Mononuclear cell (primary cell): Measurements from ENCODE around the gene THNSL1. TPM values are rescaled to one million over a fixed set of nuclear protein-coding genes. Genes with fewer than 3 reads are reported as not detected.
"Not testable (repeated sequence)": the region's sequence is repeated elsewhere in the genome, so short reads cannot be mapped to it uniquely, and the experiment has no call there.

Source experiments
- H3K27me3 ChIP-seq: 2 replicates; pipeline ENCODE4 v1.6.0; 2011; ENCODE audit warnings: low read length, control low read depth; ENCODE audit not compliant: insufficient read depth
- H3K4me1 ChIP-seq: 2 replicates; pipeline ENCODE4 v1.5.1; 2011; ENCODE audit warnings: mild to moderate bottlenecking, low read length, control low read depth; ENCODE audit not compliant: insufficient read depth
- H3K4me3 ChIP-seq: 2 replicates; pipeline ENCODE4 v1.5.1; 2011; ENCODE audit warnings: mild to moderate bottlenecking, low read length, moderate library complexity
- H3K9me3 ChIP-seq: 2 replicates; pipeline ENCODE4 v1.5.1; 2011; ENCODE audit warnings: low read depth, mild to moderate bottlenecking, control low read depth, low read length
- total RNA-seq: library from RNA; depleted of rRNA; stranded (reverse); fragments of >200 nt; gene quantifications from one replicate; pipeline ENCODE4 v1.2.3, GENCODE V29; 2012

The THNSL1 gene, protein sequence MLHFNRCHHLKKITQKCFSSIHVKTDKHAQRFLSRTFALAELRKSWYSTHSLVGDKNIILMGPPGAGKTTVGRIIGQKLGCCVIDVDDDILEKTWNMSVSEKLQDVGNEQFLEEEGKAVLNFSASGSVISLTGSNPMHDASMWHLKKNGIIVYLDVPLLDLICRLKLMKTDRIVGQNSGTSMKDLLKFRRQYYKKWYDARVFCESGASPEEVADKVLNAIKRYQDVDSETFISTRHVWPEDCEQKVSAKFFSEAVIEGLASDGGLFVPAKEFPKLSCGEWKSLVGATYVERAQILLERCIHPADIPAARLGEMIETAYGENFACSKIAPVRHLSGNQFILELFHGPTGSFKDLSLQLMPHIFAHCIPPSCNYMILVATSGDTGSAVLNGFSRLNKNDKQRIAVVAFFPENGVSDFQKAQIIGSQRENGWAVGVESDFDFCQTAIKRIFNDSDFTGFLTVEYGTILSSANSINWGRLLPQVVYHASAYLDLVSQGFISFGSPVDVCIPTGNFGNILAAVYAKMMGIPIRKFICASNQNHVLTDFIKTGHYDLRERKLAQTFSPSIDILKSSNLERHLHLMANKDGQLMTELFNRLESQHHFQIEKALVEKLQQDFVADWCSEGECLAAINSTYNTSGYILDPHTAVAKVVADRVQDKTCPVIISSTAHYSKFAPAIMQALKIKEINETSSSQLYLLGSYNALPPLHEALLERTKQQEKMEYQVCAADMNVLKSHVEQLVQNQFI
- total RNA-seq = 0.31 TPM

DNA sequence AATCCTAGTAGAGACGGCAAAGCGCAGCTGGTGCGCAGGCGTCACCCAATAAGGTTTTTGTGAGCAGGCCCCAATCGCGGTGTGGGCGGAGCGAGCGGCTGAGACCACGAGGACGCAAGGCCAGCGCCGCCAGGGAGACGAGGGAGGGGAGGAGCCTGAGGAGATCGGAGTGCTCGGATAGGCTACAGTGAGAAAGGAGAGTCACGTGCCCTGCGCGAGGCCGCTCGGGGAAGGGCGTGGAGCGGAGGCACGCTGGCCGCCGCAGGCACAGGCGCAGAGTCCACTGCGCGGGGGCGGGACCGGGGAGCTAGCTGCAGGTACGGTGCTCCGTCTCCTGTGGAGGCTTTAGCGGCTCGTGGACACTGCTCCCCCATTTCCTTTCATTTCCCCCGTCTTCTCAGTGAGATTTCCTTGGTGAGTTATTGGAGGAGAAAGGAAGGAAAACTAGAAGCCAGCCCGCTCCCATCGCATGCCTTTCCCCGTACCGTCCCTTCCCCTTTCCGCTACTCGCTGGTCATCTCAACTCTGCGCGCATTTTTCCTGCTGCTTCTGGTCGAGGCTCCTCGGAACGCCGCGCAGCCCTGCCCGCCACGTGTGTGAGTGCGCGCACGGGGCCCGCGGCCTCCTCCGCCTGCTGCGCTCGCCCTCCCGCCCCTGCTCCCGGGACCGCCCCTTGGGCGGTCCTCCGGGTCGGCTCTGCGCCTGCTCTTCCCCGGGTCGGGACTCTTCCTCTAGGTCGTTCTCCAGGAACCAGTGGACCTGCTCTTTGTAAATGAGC lies at the start of gene THNSL1:
Gene THNSL1 (plus strand): TSS at position 237 of the 778 bp plus-strand sequence. CDS start 6,612 bp downstream, outside the sequence.
- H3K4me3 ChIP-seq = peak within 1 kb of the TSS; percentile 63
- peaks cover 17% of the 10 kb centered on the region for H3K4me1 ChIP-seq

DNA sequence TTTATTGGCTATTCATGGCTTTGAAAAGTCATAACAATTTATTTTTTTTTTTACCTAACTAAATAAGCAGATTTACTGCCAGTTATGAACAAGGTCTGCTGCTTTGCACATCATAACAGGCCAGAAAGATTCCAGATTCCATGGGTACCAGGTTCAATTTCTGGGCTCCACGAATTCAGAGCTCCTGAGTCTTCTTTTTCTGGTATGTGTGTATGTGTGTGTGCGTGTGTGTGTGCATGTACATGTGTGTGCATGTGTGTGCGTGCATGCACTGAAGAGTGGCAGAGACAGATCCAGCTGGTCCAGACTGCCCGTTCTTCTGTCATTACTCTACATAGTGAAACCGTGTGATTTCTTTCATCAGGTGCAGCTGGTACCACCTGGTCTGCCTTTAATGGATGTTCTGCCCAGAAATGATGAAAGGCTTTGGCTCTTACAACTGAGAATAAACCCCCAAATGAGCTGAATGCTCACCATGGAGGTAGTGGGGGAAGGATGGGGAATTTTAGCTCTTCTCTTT lies 49.4 kb upstream of the THNSL1 start:
- no peaks in the 10 kb centered on the region for H3K9me3 ChIP-seq
- no peak overlapping the region for H3K4me3 ChIP-seq
- no peaks in the 10 kb centered on the region for H3K27me3 ChIP-seq
- no peaks in the 10 kb centered on the region for H3K4me1 ChIP-seq

More for the DNA sequence above, at the start of gene THNSL1:
- no peaks in the 10 kb centered on the region for H3K9me3 ChIP-seq
- no peaks in the 10 kb centered on the region for H3K27me3 ChIP-seq

DNA sequence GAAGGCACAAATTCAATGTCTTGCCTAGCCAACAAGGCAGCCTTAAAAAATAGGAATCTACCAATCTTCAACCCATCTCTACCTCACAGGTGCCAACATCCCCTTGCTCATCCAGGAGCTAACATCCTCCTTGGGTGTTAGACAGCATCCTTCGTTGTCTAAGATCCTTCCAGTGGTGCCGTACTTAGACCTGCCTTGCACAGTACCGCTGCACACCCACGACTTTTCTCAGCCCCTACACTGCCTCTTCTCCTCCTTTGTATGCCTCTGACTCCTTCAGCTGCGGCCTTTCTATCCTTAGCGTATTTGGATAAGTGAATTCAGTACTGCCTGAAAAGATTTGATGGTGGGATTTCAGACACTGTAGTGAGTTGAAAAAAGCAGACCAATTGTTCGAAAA lies 48.1 kb upstream of the THNSL1 start:
- Histone ChIP-seq H3K4me3 (no peak overlapping the region), H3K9me3 (no peaks in the 10 kb centered on the region), H3K27me3 (no peaks in the 10 kb centered on the region), H3K4me1 (no peaks in the 10 kb centered on the region)

DNA sequence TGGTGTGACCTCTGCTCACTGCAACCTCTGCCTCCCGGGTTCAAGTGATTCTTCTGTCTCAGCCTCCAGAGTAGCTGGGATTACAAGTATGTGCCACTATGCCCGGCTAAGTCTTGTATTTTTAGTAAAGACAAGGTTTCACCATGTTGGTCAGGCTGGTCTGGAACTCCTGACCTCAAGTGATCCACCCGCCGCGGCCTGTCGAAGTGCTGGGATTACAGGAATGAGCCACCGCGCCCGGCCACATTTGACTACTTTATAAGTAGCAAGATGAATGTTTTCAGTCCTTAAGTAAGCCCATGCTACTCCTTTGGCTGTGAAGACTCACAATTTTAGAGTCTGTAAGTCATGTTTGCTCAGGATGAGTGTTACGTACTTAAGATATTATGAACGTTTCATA lies 47.5 kb upstream of the THNSL1 start:
- H3K9me3 ChIP-seq, H3K4me1 ChIP-seq: not testable (repeated sequence)

DNA sequence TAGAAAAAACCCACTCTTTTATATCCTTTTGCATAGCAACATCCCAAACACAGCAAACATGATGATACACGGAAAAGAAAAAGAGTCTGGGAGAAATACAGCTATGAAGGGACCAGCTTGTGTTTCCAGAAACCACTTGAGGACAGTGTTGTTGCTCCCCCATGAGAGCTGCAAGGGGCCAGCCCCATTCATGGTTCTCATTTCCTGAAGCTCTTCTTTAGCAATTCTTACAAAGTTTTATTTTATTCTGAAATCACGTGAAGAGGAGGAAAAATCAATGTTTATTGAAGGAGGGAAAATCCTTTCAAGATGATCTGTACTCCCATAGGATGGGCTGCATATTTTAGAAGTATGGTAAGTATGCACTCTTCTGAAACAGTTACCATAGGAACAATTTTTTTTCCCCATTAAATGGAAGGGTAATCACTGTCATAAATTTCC lies 46.6 kb upstream of the THNSL1 start:
- H3K9me3 ChIP-seq = no peaks in the 10 kb centered on the region

More for the DNA sequence above, 47.5 kb upstream of the THNSL1 start:
- H3K27me3 ChIP-seq, H3K4me3 ChIP-seq: not testable (repeated sequence)

DNA sequence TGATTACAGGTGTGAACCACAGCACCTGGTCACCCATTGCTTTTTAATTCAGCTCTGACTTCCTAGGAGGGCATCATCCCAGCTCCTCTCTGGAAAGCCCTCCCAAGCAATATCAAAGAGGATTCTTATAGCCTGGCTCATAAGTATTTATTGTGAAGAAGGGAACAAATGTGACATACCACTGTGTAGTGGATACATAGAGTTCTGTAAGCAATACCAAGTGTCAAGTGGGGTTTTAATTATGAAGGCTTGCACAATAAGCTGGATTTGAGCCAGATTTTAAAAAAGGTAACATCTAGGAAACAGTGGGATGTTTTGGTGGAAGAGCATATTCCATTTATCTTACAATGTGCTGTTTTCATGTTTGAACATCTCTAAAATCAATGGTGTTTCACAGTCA lies 45.0 kb upstream of the THNSL1 start:
- Histone ChIP-seq H3K27me3 (no peaks in the 10 kb centered on the region), H3K4me3 (no peak overlapping the region), H3K4me1 (no peaks in the 10 kb centered on the region), H3K9me3 (no peaks in the 10 kb centered on the region)

More for the DNA sequence above, 46.6 kb upstream of the THNSL1 start:
- Histone ChIP-seq H3K27me3 (no peaks in the 10 kb centered on the region), H3K4me1 (no peaks in the 10 kb centered on the region), H3K4me3 (no peak overlapping the region)

DNA sequence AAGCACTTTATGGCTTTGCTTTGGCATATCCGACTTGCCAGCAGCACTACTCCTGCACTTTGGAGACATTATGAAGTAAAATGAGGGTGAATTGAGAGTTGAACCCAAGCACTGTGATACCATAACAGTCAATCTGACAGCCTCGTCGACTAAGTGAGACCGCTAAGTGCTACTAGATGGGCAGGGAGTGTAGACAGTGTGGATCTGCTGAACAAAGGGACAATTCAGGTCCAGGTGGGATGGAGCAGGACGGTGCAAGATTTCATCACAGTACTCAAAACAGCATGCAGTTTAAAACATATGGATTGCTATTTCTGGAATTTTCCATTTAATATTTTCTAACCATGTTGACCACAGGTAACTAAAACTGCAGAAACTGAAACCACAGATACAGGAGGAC lies 43.2 kb upstream of the THNSL1 start:
- Histone ChIP-seq H3K4me1 (no peaks in the 10 kb centered on the region), H3K4me3 (no peak overlapping the region), H3K9me3 (no peaks in the 10 kb centered on the region), H3K27me3 (no peaks in the 10 kb centered on the region)

DNA sequence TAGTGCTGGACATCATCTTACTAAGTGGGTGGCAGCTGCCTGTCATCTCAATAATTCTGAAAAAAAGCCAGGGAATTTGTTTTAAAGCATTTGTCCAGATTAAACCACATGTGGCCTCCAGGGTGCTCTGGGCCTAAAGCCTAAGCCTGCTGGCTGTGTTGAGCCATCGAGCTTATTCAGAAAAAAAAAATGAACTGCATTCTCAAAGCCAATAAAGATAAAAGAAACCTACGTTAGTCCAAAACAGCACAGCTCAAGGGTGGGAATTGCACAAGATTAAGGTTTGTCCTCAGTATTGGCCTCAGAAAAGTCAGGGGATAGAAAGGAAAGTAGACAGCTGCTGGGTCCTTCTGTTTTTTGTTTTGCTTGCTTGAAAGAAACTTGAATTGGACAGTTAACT lies 41.4 kb upstream of the THNSL1 start:
- Histone ChIP-seq H3K4me1 (no peaks in the 10 kb centered on the region), H3K4me3 (no peak overlapping the region), H3K9me3 (no peaks in the 10 kb centered on the region), H3K27me3 (no peaks in the 10 kb centered on the region)

DNA sequence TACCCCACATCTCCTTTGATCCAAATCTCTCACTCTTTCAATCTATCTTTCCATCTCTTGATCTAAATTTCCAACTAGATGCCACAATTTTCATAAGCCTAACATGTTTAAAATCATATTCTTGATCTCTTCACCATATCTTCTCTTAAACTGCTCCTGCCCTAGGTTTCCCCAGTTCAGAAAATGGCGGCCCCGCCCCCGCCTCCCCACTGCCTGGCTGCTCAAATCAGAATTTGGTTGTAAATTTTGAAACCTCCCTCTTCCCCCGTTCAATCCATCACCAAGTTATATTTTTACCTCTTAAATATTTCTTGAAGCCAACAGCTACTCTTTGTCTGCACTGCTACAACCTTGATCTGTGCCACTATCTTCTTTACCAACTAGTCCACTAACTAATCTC lies 36.7 kb upstream of the THNSL1 start:
- Histone ChIP-seq H3K27me3 (no peaks in the 10 kb centered on the region), H3K4me3 (no peak overlapping the region), H3K4me1 (no peaks in the 10 kb centered on the region), H3K9me3 (no peaks in the 10 kb centered on the region)

DNA sequence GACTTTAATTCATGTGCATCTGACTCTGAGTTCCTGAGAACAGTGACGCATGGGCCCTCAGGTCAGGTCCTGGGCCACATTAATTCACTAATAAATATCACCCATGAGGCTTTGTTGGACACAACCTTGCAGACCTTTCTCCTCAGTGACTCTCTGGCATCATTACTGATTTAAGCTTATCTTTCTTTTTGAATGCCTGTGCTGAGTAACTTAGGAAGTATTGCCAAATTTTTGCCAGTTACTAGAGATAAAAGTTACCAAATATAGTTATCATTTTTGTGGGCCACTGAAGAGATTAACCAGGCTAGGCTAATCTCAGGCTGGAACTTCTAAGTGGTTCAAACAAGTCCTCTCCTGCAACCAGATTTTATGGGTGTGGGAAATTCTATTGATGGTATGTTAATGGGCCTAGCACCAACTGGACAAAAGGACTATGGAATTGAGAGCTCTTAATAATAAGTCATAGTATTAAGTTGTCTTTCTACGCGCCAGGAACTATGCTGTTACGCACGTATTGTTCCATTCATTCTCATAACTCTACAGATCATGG lies 35.2 kb upstream of the THNSL1 start:
- Histone ChIP-seq H3K9me3 (no peaks in the 10 kb centered on the region), H3K4me1 (no peaks in the 10 kb centered on the region), H3K4me3 (no peak overlapping the region), H3K27me3 (no peaks in the 10 kb centered on the region)

DNA sequence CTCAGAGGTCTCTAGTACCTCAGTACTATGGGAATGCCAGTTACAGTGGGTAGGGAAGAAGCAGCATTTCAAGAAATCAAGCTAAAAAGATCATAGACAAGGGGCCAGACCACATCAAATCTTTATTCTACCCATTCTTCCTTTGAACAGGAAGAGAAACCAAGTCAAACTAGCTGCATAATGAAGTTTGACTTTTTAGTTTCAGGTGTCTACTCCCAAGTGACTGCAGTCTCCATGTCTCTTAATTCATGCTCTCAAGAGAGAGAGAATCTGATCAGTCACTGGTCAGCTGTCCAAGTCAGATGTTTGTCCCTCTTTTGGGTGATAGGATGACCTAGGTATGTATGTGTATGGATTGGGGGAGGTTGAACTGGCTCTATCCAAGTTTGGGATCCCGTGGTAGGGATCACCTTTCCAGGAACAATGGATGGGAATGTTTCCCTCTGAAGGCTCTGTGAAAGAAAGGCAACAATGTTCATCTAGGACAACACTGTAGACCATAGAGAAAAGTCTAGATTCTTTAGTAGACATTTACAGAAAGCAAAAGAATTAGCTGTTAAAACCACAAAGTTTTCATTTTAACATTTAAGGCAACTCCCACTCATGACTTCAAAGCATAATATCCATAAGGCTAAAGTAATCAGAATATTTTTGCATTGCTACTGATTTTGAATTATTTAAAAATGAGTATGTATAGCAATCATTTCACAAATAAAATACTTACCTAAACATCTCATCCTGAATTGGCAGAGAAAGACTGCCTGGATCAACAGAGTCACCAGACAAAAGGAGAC lies 33.9 kb upstream of the THNSL1 start:
- Histone ChIP-seq H3K4me1 (no peaks in the 10 kb centered on the region), H3K27me3 (no peaks in the 10 kb centered on the region), H3K9me3 (no peaks in the 10 kb centered on the region), H3K4me3 (no peak overlapping the region)

DNA sequence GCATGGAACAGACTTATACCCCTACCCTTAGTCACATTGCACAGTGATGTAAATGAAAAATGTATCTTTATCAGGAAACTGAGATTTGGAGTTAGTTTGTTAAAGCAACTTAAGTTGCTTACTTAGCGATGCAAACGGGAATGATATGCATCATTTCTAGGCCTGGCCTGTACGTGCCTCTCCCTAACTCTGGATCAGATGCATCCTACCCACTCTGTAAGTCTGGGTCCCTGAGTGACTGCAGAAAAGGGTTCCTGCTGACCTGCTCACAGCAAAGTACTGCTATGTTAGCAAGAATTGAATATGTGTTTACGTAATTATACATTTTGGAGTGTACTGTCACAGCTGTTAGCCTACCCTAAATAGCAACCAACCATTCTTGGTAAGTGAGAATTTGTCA lies 33.3 kb upstream of the THNSL1 start:
- H3K9me3 ChIP-seq = no peaks in the 10 kb centered on the region
- no peaks in the 10 kb centered on the region for H3K27me3 ChIP-seq
- H3K4me3 ChIP-seq = no peak overlapping the region
- no peaks in the 10 kb centered on the region for H3K4me1 ChIP-seq

DNA sequence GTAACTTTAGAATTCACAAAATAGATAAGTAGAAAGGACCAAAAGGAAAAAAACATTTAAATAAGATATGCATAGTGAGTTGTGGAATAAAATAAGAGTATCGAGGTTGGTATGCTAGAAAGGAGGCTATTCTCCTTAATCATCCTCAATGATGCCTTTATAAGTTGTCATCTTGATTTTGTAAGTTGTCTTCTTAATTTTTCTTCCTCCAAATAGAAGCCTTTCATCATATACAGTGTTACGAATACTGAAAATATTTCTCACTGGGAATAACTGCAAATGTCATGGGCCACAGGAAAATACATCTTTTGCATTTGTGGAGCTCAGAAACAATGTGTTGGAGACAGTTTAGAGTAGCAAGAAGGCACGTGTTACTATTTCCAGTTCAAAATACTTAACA lies 32.5 kb upstream of the THNSL1 start:
- Histone ChIP-seq H3K9me3 (no peaks in the 10 kb centered on the region), H3K4me3 (no peak overlapping the region), H3K4me1 (no peaks in the 10 kb centered on the region), H3K27me3 (no peaks in the 10 kb centered on the region)

DNA sequence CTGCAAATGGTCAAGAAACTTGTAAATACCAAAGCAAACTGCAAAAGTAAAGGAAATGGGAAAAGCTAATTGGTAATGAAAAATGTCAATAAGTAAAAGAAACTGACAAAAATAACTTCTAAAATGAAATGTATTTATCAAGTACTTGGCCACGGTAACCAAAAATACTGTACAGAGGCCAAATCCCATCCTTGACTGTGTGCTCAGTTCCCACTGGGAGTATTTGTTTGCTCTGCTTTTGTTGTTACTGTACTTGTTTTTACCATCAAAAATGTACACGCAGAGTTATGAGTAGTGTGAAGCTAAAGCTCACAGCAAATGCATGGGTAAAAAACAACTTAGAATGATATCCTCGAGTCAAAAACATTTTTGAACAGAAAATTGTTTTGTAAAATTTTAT lies 31.5 kb upstream of the THNSL1 start:
- no peaks in the 10 kb centered on the region for H3K9me3 ChIP-seq
- no peak overlapping the region for H3K4me3 ChIP-seq
- no peaks in the 10 kb centered on the region for H3K27me3 ChIP-seq
- H3K4me1 ChIP-seq = peaks cover 3% of the 10 kb centered on the region
